ENCODE measurements around the gene TJP1.

TJP1 gene

GRCh38 chr15:29822100-29822683, at the start of gene TJP1:
Gene TJP1, minus strand, starts transcription at chr15:29822468. Its CDS starts 440 bp downstream, at chr15:29822028.
- peak; percentile 89 for DNase-seq (ENCODE audit: low spot score)

GRCh38 chr15:29871401-29871800, 49.1 kb upstream of the TJP1 start:
- no peak for DNase-seq (ENCODE audit: low spot score)

- no peak for DNase-seq (ENCODE audit: low spot score)
These were observed 48.4 kb upstream of the TJP1 start for GRCh38 chr15:29870495-29871151.

- no peak for DNase-seq (ENCODE audit: low spot score)
These were observed 45.2 kb upstream of the TJP1 start for GRCh38 chr15:29867241-29868000.

GRCh38 chr15:29866337-29866736, 44.1 kb upstream of the TJP1 start:
- DNase-seq (ENCODE audit: low spot score): no peak

GRCh38 chr15:29864501-29864900, 42.2 kb upstream of the TJP1 start:
- no peak for DNase-seq (ENCODE audit: low spot score)

GRCh38 chr15:29863438-29863837, 41.2 kb upstream of the TJP1 start:
- DNase-seq (ENCODE audit: low spot score): no peak

- no peak for DNase-seq (ENCODE audit: low spot score)
These were observed 40.0 kb upstream of the TJP1 start for GRCh38 chr15:29862271-29862670.

- DNase-seq (ENCODE audit: low spot score): no peak
These were observed 38.6 kb upstream of the TJP1 start for GRCh38 chr15:29860872-29861271.

- DNase-seq (ENCODE audit: low spot score): peak; percentile 66
These were observed 37.9 kb upstream of the TJP1 start for GRCh38 chr15:29859973-29860715.

- no peak for DNase-seq (ENCODE audit: low spot score)
These were observed 37.0 kb upstream of the TJP1 start for GRCh38 chr15:29859293-29859692.

- no peak for DNase-seq (ENCODE audit: low spot score)
These were observed 35.0 kb upstream of the TJP1 start for GRCh38 chr15:29857221-29857789.

- peak; percentile 17 for DNase-seq (ENCODE audit: low spot score)
These were observed 32.1 kb upstream of the TJP1 start for GRCh38 chr15:29854413-29854812.

- no peak for DNase-seq (ENCODE audit: low spot score)
These were observed 31.1 kb upstream of the TJP1 start for GRCh38 chr15:29853211-29853987.

- no peak for DNase-seq (ENCODE audit: low spot score)
These were observed 29.9 kb upstream of the TJP1 start for GRCh38 chr15:29852201-29852600.

- DNase-seq (ENCODE audit: low spot score): no peak
These were observed 27.4 kb upstream of the TJP1 start for GRCh38 chr15:29849716-29850115.

GRCh38 chr15:29849218-29849617, 26.9 kb upstream of the TJP1 start:
- no peak for DNase-seq (ENCODE audit: low spot score)

- no peak for DNase-seq (ENCODE audit: low spot score)
These were observed 22.1 kb upstream of the TJP1 start for GRCh38 chr15:29844290-29844903.

GRCh38 chr15:29842290-29842689, 20.0 kb upstream of the TJP1 start:
- DNase-seq (ENCODE audit: low spot score): no peak

GRCh38 chr15:29840926-29841325, 18.7 kb upstream of the TJP1 start:
- DNase-seq (ENCODE audit: low spot score): no peak

GRCh38 chr15:29840054-29840453, 17.8 kb upstream of the TJP1 start:
- DNase-seq (ENCODE audit: low spot score): no peak
